ENCODE data around the gene ABCB8.

ABCB8 gene

GRCh38 chr7:151080067-151080521 lies 51.8 kb downstream of the ABCB8 start:
- DNase-seq (ENCODE audit: low read depth): no peak
- peak overlapping the region; percentile 96 for H3K4me3 ChIP-seq (ENCODE audit: control insufficient read depth, low read depth, low read length)
- no peak for TF ChIP-seq CTCF (IDR thresholded peaks at IDR 0.05; ENCODE audit: control insufficient read depth, insufficient read depth, low read depth, low read length, missing control alignments)

GRCh38 chr7:151080522-151081169 lies 52.4 kb downstream of the ABCB8 start, which contains the start of gene FASTK:
FASTK (minus strand) TSS chr7:151080809; CDS start chr7:151080766, 43 bp downstream.
- H3K4me3 ChIP-seq (ENCODE audit: control insufficient read depth, low read depth, low read length): peak within 1 kb of the TSS; percentile 96
- peak; percentile 46 for DNase-seq (ENCODE audit: low read depth)

GRCh38 chr7:151081170-151082101 lies 53.2 kb downstream of the ABCB8 start:
- DNase-seq (ENCODE audit: low read depth): no peak
- H3K4me3 ChIP-seq (ENCODE audit: control insufficient read depth, low read depth, low read length): peak overlapping the region; percentile 88
- TF ChIP-seq CTCF (IDR thresholded peaks at IDR 0.05; ENCODE audit: control insufficient read depth, insufficient read depth, low read depth, low read length, missing control alignments): no peak

More at GRCh38 chr7:151080522-151081169, 52.4 kb downstream of the ABCB8 start, which contains the start of gene FASTK:
- no peak for TF ChIP-seq CTCF (IDR thresholded peaks at IDR 0.05; ENCODE audit: control insufficient read depth, insufficient read depth, low read depth, low read length, missing control alignments)

- no peak for DNase-seq (ENCODE audit: low read depth)
- peak overlapping the region; percentile 88 for H3K4me3 ChIP-seq (ENCODE audit: control insufficient read depth, low read depth, low read length)
- TF ChIP-seq CTCF (IDR thresholded peaks at IDR 0.05; ENCODE audit: control insufficient read depth, insufficient read depth, low read depth, low read length, missing control alignments): no peak
These were observed 54.2 kb downstream of the ABCB8 start for GRCh38 chr7:151082141-151083070.

- no peak for TF ChIP-seq CTCF (IDR thresholded peaks at IDR 0.05; ENCODE audit: control insufficient read depth, insufficient read depth, low read depth, low read length, missing control alignments)
- H3K4me3 ChIP-seq (ENCODE audit: control insufficient read depth, low read depth, low read length): peak within 1 kb of the TSS; percentile 88
- no peak for DNase-seq (ENCODE audit: low read depth)
These were observed 55.0 kb downstream of the ABCB8 start, which contains the start of gene TMUB1 for GRCh38 chr7:151083071-151083823. TMUB1 (minus strand) TSS chr7:151083493; CDS start chr7:151082563, 930 bp downstream.
